DLD1 (cell line): Measurements from ENCODE around the gene MSANTD2.

ENCODE experiments used
- in situ Hi-C: cut with HindIII; loops from 2 replicates; pipeline ENCODE4 v1.10.0; 2017; ENCODE audit warnings: low sequenced_read_pairs

MSANTD2 gene

DNA sequence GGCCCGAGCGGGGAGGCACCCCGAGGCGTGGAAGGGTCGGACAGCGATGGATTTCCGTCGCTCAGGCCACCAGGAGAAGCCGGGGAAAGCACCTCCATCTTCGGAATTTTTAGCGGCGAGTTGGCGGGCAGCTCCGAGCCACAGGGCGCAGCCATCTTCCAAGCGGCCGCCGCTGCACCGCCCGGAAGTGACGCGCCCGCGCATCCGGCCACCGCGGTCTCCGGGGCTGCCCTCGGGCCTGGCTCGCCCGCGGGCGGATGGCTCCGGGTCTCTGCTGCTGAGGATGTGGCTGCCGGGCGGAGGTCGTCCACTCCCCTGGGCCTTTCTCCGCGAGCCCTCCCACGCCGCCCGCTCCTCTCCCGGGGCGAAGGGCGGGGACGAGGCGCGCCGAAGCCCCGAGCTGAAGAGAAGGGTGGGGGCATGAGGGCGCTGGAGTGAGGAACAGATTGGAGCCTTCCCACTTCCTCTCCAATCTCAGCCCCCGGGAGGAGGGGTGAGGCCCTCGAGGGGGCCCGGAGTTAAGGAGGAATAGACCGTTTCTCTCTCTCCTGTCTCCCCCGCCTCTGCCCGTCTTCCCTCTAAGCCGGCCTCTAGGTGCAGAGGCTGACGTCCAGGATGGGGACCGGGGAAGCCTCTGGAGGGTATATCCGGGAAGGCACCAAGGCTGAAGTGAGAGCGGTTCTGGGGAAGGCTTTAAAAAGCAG is at the start of gene MSANTD2:
TSS of gene MSANTD2 (minus strand) at position 181 of the 704 bp plus-strand sequence. CDS start at position 155, 26 bp downstream.
- in situ Hi-C loops = no loop called here

DNA sequence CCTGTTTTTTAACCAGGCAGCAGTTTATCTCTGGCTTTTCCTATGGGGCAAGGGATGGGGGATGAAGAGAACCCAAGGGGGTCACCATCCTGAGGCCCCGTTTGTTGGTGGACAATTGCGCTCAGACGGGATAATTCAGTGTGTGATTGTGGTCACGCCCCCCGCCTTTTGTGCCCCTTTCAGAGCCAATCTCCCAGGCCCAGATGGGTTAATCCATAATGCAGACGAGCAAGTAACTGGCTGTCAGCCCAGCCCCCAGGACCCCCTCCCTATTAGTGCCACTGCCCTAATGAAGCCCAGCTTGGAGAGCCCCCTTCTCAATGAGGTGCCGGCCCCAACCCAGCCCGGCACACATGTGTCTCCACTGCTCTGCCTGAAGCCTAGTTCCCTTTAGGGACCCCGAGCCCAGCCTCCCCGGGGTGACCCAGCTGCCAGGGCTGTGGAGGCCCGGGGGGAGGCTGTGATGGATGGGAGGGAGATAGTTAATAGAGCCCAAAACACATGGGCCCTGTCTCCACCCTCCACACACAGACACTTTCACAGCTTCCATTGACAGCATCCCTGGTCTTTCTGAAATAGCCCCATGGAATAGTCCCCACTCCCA is 46.0 kb upstream of the MSANTD2 start:
- in situ Hi-C loops = no loop called here

DNA sequence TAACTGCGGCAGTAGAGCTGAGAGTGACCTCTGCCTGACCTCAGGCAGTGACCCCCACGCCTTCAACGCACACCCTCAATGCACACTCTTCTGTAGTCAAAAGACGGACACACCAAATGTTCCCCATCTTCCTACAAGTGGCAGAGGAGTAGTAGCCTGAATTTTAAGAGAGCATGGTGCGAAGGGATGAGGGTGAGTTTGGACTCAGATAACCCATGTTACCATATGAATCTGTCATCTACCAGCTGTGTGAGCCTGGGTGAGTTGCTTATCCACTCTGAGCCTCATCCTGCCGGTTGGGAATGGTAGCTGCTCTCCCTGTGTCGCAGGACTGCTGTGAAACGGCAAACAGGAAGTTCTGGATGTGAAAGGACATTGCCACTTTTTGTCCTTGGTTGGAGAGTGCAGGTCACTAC is 44.5 kb upstream of the MSANTD2 start:
- in situ Hi-C loops = no loop called here

DNA sequence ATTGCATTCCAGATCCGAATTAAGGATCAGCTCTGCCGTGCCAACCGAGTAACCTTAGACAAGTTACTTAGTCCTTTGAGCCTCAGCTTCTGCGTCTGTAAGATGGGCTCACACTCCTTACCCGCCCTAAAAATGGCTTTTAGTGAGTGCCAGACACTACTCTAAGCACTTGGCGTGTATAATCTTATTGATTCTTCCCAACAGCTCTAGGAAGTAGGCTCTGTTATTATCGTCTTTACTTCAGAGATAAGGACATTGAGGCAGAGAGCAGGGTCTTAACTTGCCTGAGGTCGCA is 43.4 kb upstream of the MSANTD2 start:
- in situ Hi-C loops = no loop called here

DNA sequence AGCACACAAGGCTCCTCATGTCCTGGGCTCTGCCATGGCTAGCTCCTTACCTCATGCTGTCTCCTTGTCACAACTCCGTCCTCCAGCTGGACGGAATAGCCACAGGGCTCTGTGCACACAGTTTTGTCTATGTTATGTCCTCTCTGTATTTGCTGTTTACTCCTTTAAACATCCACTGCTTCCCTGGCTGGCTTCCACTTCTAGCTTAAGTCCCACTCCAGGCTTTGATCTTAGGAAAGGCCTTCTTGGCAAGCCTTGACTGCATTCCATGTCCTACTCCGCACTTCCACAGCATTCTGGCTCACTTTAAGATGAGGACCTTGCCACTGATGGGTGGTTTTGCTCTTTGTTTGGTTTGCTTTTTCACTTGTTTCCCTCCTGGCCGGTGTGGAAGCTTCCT is 42.1 kb upstream of the MSANTD2 start:
- in situ Hi-C loops = no loop called here

DNA sequence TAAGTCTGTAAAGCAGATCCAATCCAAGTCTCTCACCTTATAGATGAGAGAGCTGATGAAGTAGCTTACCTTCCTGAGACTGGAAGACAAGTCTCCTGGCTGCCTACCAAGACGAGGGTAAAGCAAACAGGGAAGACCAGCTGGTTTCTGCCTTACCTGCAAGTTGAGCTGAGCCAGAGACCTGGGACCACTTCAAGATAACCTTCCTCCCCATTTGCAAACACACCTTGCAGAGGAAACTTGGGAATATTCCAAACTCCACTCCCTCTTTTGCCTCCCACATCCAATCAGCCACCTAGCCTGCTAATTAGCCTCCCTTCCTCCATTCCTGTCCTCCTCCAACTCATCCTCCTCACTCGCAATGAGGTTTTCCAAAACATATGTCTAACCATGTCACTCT is 41.6 kb upstream of the MSANTD2 start:
- in situ Hi-C loops = no loop called here

DNA sequence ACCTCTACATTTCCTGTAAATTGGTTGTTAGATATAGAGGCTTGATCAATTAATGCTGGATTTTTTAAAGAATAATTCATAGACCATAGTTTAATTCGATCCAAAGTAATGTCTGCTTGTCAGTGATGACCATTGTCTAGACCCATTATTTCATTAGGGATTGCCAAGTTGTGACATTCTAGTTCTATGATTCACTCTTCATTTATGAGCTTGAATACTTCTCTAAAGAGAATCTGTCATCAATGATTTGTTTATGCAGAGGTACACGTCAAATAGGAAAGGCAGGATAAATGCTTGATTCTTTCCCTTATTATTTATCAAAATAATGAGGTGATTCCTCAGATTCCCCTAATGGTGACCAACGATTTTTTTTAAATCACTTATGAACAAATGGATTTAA is 41.0 kb upstream of the MSANTD2 start:
- in situ Hi-C loops = no loop called here

DNA sequence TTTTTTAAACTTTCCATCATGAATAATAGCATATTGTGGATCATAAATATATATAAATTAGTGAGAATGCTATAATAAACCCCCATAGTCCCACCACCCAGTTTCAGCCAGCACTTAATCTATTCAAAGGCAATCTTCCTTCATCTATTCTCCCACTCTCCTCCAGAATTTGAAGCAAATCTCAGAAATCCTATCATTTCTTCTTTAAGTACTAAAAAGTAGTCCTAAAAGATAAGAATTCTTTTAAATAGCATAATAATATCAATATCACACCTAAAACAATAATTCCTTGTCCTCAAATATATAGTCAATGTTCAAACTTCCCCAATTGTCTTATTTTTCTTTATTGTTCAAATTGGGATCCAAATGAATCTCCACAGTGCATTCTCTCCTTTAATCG is 40.5 kb upstream of the MSANTD2 start:
- in situ Hi-C loops = no loop called here

DNA sequence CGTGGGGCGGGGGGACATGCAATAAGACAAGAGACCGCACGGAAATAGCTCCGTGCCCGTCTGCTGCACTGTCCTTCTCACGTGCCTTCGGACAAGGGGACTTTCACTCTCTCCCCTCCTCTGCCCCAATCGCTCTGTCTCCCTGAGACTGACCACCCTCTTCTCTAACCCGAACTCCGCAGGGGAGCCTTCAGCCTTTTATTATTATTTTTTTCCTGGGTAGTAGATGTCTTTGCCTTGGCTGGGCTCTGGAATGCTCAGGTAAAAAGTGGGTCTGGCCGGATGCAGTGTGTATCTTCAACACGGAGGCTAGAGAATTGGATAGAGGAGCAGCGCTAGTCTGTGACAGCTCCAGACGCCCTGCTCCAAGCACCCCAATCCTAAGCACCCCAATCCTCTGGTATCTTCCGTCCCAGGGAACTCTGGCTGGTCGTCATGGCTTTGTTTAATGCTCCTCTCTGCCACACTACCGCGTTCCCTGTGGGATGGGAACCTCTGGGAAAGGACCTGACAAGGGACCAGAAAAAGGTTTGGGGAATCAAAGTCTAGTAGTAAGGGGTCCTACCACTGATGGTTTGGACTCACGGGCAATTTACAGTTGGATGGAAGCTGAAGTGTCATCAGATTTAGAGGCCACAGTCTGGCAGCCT is 39.9 kb upstream of the MSANTD2 start:
- in situ Hi-C loops = loop anchor here (10.0 kb wide), 1 partner anchor 175 kb away; no protein-coding TSS in a partner anchor

DNA sequence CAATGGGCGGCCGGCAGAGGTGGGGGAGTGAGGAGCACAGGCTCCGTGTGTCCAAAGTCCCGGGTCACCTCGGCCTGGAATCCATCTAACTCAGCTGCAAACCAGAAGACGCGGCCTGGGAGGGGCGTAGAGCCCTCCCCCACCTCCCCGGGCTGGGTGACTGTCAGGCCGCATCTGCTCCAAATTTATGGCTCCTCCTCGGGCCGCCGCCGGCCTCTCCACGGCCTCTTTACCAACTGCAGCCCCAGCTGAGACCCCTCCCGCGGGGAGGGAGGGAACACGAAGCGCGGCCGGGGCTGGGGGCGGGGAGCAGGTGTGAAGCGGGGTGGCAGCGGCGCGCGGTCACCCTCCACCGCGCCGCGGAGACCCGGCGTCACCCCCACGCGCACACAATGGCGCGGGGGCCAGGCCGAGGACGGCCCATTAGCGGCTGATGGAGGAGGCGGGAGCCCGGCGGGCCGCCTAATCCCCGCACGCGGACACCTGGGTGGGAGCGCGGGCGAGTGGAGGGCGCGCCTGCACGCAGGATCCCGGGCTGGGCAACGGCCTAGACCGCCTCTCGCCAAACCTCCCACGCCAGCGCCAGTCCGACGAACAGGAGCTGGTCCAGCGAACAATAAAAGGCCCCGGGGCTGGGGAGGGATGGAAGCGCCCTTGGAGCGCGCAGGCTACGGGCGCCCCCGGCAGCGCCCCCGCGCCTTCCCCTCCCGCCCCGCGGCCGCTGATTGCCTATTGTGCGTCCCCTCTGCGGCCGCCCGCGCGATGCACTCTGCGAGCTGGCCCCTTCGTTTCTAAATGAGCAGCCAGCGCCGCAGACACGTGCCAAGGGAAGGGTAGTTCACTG is 39.1 kb upstream of the MSANTD2 start:
- in situ Hi-C loops = loop anchor here (10.0 kb wide), 1 partner anchor 175 kb away; no protein-coding TSS in a partner anchor

DNA sequence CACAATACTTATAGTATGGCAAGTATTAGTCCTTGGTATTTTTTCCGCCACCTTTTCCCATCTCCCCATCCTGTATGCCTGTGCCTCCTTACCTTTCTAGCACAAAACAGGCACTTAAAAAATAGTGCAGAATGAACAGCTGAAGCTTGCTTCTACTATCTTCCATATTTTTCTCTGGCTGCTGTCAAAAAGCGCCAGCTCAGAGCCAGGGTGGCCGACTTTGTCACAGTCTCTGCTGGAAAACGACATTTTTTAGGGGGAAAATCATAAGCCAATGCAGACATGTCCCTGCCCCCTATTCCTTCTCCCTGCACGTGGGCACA is 38.6 kb upstream of the MSANTD2 start:
- in situ Hi-C loops = loop anchor here (10.0 kb wide), 1 partner anchor 174 kb away; no protein-coding TSS in a partner anchor

DNA sequence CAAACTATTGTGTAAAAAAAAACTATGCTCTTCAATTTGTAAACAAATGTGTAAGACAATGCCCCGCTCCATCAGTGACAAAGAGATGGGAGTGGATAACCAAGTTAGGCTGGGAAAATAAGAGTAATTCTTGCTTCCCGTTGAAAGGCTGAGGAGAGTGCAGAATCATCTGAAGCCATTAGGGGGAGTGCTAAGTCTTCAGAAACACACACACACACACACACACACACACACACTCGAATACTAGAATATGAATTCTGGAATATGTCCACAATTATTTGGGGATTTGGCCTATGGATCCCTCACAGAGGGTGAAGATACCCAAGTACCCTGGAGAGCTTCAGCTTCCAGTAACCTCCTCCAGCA is 37.3 kb upstream of the MSANTD2 start:
- in situ Hi-C loops = loop anchor here (10.0 kb wide), 1 partner anchor 173 kb away; no protein-coding TSS in a partner anchor

DNA sequence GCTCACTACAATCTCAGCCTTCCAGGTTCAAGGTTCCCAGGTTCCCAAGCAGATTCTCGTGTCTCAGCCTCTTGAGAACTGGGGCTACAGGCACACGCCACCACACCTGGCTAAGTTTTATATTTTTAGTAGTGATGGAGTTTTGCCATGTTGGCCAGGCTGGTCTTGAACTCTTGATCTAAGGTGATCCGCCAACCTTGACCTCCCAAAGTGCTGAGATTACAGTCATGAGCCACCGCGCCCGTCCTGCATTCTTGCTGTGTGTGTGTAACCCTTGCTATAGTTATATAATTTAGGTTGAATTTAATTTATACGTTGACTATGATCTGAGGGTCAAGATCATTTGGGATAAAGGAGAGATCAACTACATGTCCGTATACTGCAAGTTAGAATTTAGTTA is 35.7 kb upstream of the MSANTD2 start:
- in situ Hi-C loops = loop anchor here (10.0 kb wide), 1 partner anchor 171 kb away; no protein-coding TSS in a partner anchor

DNA sequence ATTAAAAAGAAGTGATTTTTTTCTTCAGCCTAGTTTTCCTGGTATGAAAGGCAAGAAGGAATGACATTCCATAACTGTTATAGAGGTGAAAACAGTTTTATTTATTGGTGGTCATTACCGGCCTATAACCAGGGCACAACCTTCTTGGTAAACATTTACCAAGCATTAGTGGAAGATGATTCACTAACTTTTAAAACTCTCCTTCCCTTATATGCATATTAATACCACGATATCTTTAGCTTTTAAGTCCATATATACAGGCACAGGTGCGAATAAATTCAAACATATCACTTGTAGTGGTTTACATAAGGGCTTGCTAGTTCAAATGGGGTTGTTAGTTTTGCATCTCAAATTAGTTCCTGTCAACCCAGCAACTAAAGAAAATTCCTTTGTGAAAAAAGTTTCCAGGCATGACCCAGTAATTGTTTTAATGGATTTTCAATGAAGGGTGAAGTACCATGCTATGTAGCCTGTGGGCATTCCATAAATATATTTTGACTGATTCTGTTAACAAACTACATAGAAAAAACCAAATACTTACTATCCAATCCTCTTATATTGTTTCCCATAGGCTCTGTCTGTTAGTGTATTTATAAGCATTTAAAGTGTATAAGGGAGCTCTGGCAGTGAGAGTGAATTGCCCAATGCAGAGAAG is 34.4 kb upstream of the MSANTD2 start:
- in situ Hi-C loops = loop anchor here (10.0 kb wide), 1 partner anchor 170 kb away; no protein-coding TSS in a partner anchor

DNA sequence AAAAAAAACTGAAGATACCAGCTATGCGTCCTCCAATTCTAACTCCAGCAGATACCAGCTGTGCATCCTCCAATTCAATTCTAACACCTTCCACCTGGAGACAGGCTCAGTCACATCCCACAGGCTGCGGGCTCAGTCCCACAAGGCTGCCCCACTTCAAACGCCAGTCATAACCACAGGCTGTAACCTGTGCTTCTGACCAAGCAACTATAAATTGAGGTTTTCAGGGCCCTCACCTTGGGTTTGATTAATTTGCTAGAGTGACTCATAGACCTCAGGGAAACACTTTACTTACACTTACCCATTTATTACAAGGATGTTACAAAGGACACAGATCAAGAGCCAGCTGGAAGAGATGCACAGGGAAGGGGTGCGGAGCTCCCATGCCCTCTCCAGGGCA is 32.4 kb upstream of the MSANTD2 start:
- in situ Hi-C loops = loop anchor here (10.0 kb wide), 1 partner anchor 168 kb away; no protein-coding TSS in a partner anchor

DNA sequence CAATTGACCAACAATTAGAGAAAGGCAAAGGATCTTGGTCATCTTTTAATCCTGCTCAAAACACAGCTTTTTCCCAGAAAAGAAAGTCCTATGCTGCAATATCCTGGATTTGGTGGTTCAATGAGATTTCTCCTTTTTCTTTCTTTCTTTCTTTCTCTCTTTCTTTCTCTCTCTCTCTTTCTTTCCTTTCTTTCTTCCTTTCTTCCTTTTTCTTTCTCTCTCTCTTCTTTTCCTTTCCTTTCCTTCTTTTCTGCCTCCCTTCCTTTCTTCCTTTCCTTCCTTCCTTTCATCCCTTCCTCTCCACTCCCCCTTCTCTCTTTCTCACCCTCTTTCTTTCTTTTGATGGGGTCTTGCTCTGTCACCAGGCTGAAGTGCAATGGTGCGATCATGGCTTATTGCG is 31.7 kb upstream of the MSANTD2 start:
- in situ Hi-C loops = loop anchor here (10.0 kb wide), 1 partner anchor 167 kb away; no protein-coding TSS in a partner anchor

DNA sequence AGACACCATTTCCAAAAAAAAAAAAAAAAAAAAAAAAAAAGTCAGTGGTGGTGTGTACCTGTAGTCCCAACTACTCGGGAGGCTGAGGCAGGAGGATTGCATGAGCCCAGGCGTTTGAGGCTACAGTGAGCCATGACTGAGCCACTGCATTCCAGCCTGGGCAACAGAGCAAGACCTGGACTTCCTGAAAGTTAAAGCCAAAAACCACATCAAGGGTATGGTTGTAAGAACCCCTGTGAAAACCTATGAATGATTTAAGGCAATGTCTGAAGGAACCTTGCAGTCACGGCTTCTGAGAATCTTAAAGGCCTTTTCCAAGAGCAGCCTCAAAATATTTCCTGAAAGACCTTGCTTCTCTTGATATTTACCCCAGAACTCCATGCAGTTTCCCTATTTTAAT is 30.5 kb upstream of the MSANTD2 start:
- in situ Hi-C loops = loop anchor here (10.0 kb wide), 1 partner anchor 166 kb away; no protein-coding TSS in a partner anchor

DNA sequence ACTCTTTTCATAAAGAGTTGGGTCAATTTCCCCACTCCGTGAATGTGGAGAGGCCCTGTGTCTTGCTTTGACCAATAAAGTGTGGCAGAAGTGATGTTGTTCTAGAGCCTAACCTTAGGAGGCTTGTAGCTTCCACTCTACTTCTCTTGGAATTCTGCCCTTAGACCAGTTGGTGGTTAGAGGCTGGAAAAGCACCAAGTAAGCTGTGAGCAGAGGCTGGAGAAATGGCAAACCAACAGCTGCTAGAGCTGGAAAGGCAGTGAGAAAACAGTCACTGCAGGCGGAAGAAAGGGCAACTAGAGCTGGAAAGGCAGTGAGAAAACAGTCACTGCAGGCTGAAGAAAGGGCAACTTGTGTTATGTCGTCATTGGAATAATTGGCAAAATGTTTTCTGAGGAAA is 29.8 kb upstream of the MSANTD2 start:
- in situ Hi-C loops = loop anchor here (10.0 kb wide), 1 partner anchor 165 kb away; no protein-coding TSS in a partner anchor

DNA sequence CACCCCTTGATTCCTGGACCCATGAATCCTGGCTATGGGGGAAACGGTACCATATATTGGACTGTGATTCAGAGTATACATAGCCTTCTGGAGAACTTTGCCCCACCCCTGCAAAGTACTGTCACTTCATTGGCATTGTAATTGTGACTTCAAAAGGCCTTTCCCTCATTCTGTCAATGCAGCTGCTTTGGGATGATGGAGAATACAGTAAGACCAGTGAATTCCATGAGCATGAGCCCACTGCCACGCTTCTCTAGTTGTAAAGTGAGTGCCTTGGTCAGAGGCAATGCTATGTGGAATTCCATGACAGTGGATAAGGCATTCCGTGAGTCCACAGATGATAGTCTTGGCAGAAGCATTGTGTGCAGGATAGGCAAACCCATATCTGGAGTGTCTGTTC is 25.7 kb upstream of the MSANTD2 start:
- in situ Hi-C loops = no loop called here
